ENCODE data around the gene RSBN1.

- no peak for TF ChIP-seq NFYA (IDR thresholded peaks at IDR 0.05; ENCODE audit: borderline replicate concordance, low read depth, low read length)
- no peak for TF ChIP-seq RELA (IDR thresholded peaks at IDR 0.05; ENCODE audit: borderline replicate concordance, partially characterized antibody)
- TF ChIP-seq ZNF592 (IDR thresholded peaks at IDR 0.05) = no peak
These were observed 43.5 kb upstream of the RSBN1 start for GRCh38 chr1:113855630-113856400.

Data from GM12878 (cell line).